DOHH2 (cell line): ENCODE measurements around the gene ADAMTS3.

Source experiments
- EZH2phosphoT487 ChIP-seq: fragments of 200-600 bp; sonication (generic); IDR thresholded peaks from 2 replicates; pipeline ENCODE4 v1.6.1; 2017; ENCODE audit warnings: borderline replicate concordance, mild to moderate bottlenecking, antibody characterized with exemption, low read length, moderate library complexity, mixed read lengths
- TF ChIP-seq, protein P1 (sequence below): fragments of 200-600 bp; sonication (generic); IDR thresholded peaks from one replicate; pipeline ENCODE4 v1.5.1; 2014; ENCODE audit warnings: antibody characterized with exemption, mild to moderate bottlenecking, low read depth, low read length; ENCODE audit not compliant: poor library complexity, severe bottlenecking

DNA sequence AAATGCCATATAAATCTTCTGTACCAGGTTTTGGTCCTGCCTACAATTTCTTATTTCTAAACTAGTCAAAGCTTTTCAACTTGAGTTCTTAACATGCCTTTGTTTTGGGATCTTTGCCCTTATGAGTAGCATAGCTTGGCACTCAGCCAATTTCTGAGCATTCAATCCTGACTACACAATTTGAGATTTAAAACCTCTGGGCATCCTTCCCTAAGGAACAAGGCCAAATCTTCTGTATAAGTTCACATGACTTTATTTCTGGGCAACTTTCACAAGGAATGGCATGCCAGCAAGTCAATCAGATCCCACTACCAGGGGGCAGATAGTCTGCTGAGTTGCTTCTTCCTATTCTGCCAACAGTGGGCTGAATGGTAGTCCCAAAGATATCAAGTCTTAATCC lies 254.2 kb downstream of the ADAMTS3 start:
- TF ChIP-seq, protein P1, sequence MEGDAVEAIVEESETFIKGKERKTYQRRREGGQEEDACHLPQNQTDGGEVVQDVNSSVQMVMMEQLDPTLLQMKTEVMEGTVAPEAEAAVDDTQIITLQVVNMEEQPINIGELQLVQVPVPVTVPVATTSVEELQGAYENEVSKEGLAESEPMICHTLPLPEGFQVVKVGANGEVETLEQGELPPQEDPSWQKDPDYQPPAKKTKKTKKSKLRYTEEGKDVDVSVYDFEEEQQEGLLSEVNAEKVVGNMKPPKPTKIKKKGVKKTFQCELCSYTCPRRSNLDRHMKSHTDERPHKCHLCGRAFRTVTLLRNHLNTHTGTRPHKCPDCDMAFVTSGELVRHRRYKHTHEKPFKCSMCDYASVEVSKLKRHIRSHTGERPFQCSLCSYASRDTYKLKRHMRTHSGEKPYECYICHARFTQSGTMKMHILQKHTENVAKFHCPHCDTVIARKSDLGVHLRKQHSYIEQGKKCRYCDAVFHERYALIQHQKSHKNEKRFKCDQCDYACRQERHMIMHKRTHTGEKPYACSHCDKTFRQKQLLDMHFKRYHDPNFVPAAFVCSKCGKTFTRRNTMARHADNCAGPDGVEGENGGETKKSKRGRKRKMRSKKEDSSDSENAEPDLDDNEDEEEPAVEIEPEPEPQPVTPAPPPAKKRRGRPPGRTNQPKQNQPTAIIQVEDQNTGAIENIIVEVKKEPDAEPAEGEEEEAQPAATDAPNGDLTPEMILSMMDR, result no peak
- TF ChIP-seq EZH2phosphoT487, result no peak
